GM18907 (cell line): Measurements from ENCODE around the gene HOXB4.
"Not testable (repeated sequence)": the region's sequence is repeated elsewhere in the genome, so short reads cannot be mapped to it uniquely, and the experiment has no call there.

Experiments
- ATAC-seq: cut with Tn5 transposase; IDR thresholded peaks from one replicate; pipeline ENCODE4 v1.9.1; 2021; ENCODE audit warnings: mild to moderate bottlenecking, moderate library complexity; ENCODE audit not compliant: unreplicated experiment

The HOXB4 gene

GRCh38 chr17:48535793-48536559 is 42.2 kb downstream of the HOXB4 start:
- ATAC-seq, result not testable (repeated sequence)

GRCh38 chr17:48532261-48532660 is 45.9 kb downstream of the HOXB4 start:
- no peak for ATAC-seq

GRCh38 chr17:48530887-48531272 is 47.3 kb downstream of the HOXB4 start, which contains the start of gene HOXB1:
Gene HOXB1 (minus strand): TSS chr17:48531011. CDS start chr17:48530904, 107 bp downstream.
- no peak for ATAC-seq

DNA sequence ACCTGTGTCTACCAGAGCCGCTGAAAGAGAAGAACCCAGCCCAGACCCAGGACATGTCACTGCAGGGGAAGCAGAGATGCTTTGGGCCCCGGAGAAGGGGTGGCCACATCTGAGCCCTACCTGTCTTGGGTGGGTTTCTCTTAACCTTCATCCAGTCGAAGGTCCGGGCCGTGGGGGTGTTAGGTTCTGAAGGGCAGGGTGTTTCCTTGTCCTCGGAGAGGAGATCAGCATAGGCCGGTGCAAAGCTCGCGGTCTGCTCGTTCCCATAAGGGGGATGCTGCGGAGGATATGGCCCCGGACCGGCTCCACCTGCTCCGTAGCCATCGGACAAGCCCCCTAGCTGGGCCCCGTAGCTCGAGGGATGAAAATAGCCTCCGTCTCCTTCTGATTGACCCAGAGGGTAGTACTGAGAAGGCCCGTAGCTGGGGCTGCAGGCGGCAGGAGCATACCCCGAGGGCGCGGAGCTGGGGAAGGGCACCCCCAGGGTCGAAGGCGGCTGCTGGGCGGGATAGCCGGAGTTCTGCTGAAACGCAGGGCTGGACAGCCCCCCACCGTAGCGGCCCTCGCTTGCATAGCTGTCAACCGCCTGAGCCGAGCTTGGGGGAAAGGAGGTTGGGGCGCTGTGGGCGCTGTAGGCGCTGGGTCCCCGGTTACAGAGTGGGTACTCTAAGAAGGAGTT is 47.8 kb downstream of the HOXB4 start:
- no peak for ATAC-seq

- ATAC-seq, result no peak
These were observed 48.5 kb downstream of the HOXB4 start for GRCh38 chr17:48529683-48530009.

- no peak for ATAC-seq
These were observed 49.0 kb downstream of the HOXB4 start for GRCh38 chr17:48528936-48529682.

DNA sequence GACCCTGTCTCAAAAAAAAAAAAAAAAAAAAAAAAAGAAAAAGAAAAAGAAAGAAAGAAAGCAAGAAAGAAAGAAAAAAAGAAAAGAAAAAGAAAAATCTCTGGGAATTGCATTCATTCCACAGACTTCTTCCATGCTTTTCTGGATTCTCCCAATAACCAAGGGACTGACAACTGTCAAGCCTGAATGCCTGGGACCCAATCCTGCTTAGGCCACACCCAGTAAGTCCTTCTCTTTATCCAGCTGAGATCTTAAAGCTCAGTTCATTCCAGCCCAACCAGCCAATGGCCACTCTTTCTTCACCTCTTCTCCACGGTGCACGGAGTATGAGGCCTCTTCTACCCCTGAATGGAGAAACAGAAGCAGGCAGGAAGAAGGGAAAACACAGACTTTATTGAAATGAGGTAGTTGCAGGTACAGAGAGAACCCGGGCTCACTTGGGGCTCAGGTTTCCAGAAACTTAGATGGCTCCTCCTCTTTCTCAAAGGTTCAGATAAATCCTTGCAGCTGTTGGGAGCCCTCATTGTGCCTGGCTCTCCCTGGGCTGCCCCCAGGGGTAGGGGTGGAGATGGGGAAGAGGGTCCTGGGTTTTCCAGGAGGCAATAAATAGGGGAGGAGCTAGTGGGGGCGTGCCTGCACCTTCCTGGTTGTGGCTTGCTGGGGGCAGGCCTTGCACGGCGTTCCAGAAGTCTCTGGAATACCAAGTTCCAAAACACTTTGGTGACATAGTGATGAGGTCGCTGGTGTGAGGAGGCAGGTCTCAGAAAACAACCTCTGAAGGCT is 49.8 kb downstream of the HOXB4 start:
- ATAC-seq, result no peak

- no peak for ATAC-seq
These were observed 50.6 kb downstream of the HOXB4 start for GRCh38 chr17:48527547-48527932.

DNA sequence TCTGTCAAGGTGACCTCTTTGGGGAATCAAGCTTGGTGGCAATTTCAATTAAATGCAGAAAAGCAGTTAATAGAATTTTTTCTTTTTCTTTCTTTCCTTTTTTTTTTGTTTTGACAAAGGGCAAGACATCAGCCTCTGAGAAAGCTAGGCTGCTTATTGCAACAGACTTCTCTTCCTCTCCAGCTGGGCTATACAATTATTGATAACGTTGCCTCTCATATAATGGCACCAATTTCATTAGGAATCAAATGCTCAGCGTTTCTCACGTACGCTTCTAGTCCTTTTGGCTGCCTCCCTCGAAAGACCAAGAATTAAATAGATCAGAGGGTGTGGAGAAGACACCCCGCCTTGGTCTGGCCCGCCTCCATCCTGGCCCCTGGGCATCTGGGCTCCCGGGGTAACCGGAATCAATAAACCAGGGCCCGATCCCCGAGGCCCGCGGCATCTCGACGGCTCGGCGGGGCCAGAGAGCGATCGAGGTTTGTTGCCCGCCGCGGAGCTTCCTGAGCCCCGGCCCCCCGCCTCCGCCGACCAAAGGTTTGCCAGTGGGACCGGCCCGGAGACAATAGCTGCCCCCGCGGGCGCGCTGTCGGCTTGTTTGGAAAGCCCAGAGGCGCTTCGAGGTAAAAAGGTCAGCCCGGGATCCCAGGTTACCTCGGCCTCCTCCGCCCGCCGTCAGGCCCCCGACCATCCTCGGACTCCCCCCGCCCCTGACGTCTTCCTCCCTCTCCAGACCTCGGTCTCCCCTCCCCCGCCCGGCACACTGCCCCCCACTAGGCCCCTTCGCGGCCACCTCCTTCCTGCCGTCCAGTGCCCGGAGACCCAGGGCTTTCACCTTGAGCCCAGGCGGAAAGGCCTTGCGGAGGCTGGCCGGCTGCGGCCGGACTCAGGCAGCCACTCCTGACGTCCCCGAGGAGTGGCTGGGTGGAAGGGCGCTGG is 51.3 kb downstream of the HOXB4 start:
- ATAC-seq, result no peak
